ENCODE results near the gene ELL.
"Not testable (repeated sequence)": the region's sequence is repeated elsewhere in the genome, so short reads cannot be mapped to it uniquely, and the experiment has no call there.

Gene ELL

DNA sequence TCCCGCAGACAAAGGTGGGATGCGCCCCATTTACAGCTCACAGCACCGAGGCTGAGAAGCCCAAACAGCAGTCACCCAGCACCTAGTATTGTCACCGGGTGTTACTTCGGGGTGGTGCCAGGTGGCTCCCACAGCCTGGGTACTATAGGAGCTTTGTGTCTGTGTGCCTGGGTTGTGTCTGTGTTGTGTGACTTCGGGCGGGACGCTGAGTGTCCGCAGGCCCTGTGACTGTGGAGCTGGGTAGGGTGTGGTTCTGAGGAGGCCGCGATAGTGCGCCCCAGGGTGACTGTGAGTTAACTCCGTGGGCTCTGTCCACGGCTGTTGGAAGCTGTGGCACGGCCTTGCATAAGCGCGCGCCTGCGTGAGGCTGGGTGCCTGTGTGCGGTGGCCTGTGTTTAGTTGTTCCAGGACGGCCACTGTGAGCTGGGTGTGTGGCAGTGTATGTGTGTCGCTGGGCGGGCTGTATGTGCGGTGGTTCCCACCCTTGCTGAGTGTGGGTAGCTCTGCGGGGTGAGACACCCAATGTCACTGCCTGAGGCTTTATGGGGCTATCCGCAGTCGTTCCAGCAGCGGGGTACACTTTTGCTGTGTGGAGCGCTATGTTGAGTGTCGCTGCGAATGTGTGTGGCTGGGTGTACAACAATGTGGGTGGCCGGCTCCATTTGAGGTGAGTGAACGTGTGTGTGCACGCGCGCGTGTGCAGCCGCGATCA, 103.2 kb downstream of the ELL start:
- DNase-seq = no peak

DNA sequence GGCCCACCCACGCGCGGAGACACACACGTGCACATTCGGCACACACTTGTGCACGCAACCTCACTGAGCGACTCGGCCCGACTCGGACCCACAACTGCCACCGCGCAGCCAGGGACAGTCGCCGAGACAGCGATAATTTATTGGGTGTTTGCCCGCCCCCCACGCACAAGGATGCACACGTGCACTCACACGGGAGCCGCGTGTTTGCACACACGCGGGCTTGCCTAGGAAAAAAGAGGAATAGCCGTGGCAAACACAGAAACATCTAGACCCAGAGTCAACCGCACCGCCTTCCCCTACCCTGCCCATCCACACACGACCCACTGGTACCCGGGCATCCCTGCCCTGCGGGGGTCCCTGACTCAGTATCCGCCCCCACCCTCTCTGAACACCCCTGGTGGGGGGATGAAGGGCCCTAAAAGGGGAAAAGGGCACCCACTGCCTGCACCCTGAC, 103.8 kb downstream of the ELL start:
- DNase-seq = no peak

DNA sequence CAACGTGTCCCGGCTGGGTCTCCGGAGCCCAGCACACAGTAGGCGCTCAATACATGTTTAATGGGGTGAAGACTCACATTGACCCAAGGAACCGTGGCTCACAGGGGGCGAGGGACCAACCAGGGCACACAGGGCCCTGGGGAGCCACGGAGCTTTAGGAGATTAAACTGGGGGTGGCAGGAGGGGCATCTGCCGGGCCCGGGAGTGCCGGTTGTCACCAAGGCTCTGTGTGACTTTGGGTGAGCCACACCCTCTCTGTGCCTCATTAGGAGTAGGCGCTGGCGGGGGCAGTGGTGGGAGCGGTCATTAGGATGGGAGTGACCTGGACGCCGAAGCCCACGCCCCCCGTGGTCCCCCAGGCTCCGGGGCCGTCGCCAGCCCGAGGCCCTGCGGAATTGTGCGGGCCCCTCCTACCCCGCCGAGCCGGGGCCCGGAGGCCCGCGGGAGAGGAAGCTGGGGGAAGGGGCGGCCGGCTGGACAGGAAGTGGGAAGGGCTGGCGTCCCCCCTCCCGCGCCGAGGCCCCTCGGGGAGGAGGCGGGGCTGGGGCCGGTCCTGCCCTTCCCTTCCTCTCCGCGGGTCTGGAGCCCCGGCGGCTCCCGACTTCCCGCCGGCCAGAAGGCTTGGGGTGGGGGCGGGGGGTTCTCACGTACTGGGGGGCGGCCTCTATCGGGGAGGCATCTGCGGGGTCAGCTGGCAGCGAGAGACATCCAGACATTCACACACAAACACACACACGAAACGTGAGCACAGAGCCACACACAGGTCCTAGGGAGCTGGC, 104.4 kb downstream of the ELL start:
- DNase-seq = no peak

DNA sequence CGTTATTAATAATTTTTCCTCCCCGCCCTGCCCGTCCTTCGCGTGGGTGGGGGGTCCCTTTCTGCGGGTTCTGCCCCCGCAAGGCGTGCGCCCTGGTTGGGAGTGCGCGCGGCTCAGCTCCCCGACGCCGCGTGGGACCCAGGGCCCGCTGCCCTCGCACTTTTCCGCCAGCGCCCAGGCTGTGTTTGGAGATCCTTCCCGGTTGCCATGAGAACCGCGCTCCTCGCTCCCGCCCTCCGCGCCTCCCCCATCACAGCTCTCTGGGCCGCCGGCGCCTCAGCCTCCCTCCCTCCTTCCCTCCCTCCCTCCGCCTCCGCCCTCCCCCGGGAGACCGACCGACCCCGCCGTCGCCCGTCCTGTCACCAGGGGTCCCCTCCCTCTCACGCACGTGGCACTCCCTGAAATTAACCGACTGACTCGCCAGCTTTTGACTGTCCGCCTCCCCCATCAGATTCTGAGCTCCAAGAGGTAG, 105.1 kb downstream of the ELL start:
- DNase-seq = peak; percentile 48

DNA sequence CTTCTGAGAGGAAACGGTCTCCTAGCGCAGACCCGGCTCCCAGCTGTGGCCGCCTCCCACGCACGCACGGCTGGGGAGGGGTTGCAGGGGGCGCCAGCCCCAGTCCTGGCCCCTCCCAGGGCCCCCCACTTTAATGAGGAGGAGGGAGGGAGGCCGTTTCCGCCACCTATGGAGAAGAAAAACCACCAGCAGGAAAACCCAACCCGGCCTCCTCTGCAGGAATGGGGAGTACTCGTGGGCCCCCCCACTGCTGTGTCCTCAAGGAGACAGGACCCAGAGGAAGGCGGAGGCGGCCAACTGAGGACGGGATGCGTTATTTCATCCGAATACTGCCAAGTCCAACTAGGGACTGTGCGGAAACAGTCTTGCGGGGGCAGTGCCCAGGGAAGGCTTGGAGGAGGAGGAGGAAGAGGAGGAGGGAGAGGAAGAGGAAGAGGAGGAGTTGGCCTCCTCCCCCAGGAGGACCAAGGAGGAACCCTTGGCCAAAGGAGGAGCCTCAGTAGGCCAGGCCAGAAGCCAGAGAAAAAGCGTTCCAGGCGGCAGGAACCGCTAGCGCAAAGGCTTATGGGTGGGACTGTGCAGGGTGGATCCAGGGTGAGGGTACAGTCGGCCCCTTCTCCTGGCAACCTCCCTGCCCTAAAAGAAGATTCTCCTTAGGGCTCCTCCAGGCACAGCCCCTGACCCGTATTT, 106.5 kb downstream of the ELL start:
- no peak for DNase-seq

DNA sequence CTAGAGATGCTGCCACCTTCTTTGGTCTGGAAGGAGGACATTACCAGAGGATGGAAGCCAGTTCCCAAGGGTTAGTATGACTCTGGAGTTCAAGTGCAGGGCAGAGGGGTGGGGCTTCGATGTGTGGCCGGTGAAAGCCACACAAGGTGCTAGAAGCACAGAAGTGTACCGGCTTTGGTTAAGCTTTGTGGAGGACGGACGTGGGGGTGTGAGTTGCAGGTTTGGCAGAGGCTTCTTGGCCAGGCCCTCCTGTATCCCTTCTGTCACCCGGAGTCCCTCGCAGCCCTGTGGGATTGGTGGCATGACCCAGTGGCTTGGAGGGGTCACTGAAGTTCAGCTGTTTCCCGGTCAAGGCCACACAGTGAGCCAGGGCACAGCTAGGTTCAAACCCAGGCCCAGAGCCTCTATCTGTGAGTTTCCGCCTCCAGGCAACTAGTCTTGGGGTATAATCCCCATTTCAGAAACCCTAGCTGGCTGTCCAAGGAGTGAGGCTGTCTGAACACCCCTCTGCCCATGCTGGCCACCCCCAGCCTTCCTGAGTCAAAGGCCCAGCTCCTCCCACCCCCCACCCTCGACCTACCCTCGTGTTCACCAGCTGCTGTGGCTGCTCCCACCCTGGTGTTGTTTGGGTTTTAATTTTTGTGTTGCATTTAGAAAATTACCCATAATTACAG, 107.2 kb downstream of the ELL start:
- DNase-seq = no peak

DNA sequence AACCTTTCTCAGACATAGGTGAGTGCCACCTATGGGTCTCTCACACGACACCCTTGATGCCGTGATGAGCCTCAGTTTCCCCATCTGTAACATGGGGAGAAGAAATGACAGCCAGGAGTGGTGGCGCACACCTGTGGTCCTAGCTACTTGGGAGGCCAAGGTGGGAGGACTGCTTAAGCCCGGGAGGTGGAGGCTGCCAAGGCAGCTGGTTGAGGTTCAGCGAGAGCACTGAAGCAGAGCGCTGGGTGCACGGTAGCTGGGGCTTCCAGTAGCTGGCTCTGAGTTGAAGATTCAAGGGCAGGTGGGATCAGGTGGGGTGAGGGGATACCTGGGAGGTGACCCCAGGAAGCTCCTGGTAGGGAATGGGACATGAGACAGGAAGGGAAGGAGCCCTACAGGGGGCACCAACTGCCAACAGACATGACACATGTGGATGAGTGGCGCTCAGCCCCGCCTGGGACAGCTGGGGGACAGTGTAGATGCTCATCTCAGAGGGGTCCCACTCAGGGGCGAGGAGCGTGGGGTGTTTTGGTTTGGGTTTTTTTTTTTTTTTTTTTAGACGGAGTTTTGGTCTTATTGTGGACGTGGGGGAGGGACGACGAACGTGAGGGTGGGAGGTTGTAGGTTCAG, 109.1 kb downstream of the ELL start:
- DNase-seq = no peak

DNA sequence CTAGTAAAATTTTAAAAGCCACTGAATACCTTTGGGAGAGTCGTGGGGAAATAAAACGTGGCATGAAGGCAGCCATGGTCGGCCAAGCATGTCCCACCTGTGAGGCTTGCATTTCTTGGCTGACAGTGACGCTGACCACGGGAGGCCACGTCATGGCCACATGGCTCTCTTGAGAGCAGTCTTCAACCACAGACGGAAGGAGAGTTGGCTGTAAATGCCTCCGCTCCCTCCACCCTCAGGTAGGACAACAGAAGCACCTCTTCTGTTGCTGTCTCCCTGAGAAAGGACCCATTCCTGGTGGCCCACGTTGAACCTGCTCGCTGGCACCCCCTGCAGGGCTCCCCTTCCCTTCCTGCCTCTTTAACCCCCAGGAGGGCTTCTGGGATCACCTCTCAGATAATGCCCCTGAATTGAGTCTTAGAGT, 113.8 kb downstream of the ELL start:
- no peak for DNase-seq

DNA sequence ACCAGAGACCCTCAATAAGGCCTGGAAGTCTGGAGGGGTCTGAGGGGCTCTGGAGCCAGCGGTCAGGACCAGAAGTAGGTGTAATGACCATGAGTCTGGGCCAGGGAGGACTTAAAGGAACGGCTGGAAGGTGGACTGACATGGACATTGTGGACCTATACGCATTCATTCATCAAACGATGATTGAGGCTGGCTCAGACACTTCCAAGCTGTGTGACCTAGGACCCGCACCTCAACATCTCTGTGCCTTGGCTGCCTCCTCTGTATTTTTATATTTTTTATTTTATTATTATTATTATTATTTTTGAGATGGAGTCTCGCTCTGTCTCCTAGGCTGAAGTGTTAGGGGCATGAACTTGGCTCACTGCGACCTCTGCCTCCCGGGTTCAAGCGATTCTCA, 115.1 kb downstream of the ELL start:
- no peak for DNase-seq

DNA sequence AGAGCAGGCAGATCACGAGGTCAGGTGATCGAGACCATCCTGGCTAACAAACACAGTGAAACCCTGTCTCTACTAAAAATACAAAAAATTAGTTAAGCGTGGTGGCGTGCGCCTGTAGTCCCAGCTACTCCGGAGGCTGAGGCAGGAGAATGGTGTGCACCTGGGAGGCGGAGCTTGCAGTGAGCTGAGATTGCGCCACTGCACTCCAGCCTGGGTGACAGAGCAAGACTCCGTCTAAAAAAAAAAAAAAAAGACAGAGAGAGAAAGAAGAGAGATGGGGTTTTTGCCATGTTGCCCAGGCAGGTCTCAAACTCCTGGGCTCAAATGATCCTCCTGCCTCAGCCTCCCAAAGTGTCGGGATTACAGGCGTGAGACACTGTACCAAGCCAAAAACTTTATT, 116.1 kb downstream of the ELL start:
- not testable (repeated sequence) for DNase-seq

DNA sequence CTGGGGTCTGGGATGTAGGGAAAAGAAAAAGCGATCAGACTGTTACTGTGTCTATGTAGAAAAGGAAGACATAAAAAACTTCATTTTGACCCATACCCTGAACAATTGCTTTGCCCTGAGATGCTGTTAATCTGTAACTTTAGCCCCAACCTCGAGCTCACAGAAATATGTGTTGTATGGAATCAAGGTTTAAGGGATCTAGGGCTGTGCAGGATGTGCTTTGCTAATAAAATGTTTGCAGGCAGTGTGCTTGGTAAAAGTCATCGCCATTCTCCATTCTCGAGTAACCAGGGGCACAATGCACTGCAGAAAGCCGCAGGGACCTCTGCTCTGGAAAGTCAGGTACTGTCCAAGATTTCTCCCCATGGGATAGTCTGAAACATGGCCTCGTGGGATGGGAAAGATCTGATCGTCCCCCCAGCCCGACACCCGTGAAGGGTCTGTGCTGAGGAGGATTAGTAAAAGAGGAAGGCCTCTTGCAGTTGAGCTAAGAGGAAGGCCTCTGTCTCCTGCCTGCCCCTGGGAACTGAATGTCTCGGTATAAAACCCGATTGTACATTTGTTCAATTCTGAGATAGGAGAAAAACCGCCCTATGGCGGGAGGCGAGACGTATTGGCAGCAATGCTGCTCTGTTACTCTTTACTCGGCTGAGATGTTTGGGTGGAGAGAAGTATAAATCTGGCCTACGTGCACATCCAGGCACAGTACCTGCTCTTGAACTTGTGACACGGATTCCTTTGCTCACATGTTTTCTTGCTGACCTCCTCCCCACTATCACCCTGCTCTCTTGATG, 119.2 kb downstream of the ELL start:
- DNase-seq = not testable (repeated sequence)

DNA sequence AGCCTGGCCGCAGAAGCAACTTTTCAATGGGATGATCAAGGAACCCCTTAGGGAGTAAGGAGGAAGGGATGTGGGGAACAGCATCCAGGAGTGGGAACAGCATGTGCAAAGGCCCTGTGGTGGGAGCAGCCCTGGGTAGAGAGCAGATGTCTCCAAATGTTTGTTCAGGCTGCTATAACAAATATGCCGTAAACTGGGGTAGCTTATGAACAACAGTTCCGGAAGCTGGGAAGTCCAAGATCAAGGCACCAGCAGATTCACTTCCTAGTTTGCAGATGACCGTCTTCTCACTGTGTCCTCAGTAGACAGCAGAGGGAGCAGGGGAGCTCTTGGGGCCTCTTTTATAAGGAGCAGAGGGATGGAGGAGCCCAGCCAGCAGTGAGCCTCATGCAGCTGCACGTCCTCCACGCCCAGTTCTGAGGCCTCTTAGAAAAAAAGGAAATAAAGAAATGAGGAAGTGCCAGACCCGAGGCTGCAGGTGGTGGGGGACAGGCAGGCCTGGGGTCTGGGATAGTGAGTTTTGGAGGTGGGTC, 120.2 kb downstream of the ELL start:
- peak; percentile 27 for DNase-seq

DNA sequence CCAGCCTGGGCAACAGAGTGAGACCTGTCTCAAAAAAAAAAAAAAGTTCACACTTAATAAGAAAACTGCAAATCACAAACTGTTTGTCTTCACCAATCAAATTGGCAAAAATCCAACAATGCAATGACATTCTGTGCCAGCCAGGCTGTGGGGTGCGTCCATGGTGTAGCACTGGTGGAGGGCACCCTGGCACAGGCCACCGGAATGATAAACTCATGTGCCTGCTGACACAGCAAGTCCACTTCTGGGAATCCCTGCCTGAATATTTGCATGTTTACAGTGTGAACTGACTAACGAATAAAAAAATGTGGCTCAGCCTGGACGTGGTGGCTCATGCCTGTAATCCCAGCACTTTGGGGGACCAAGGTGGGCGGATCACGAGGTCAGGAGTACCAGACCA, 122.9 kb downstream of the ELL start:
- DNase-seq = no peak

DNA sequence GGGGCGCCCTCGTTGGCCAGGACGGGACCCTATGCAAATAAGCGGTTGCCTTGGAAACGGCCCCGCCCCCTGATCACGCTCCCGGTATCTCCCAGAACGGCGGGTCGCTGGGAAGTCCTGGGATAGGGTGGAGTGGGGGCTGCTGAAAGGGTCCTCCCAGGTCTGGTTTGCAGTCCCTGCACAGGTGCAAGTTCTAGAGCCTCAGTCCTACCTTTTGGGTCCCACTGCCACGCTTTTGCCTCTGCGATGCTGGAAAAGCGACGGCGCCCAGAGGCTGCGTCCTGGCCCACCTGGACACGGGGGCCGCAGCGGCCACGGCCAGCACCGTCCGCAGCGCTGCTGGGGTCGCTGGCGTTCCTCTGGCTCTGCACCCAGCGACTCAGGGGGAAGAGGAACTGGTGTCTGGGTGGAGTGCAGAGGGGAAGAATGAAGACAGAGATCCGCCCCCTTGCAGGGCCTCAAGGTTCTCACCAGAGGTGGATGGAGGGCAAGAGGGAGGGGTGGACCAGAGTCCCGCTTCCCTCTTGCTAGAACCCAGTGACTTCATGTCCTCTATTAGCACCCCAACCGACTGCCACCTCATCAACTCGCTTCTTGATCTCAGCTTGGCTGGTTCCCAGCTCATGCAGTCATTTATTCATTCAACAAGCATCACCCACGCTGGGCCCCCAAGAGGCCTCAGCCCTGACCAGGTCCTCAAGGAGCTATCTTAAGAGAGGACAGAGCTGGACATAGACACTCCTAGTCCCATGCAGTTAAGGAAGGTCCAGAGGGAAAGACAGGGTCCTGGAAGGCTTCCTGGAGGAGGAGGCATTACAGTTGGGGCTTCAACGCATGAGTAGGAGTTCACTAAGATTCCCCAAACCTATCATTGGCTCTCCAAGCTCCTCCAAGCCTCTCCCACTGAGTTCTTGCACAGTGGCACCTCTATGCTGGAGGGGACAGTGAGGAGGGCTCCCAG, 124.3 kb downstream of the ELL start, which contains the start of gene LRRC25:
LRRC25 (minus strand) TSS at position 381 of the 961 bp plus-strand sequence. CDS start 659 bp downstream, outside the sequence.
- DNase-seq = no peak

DNA sequence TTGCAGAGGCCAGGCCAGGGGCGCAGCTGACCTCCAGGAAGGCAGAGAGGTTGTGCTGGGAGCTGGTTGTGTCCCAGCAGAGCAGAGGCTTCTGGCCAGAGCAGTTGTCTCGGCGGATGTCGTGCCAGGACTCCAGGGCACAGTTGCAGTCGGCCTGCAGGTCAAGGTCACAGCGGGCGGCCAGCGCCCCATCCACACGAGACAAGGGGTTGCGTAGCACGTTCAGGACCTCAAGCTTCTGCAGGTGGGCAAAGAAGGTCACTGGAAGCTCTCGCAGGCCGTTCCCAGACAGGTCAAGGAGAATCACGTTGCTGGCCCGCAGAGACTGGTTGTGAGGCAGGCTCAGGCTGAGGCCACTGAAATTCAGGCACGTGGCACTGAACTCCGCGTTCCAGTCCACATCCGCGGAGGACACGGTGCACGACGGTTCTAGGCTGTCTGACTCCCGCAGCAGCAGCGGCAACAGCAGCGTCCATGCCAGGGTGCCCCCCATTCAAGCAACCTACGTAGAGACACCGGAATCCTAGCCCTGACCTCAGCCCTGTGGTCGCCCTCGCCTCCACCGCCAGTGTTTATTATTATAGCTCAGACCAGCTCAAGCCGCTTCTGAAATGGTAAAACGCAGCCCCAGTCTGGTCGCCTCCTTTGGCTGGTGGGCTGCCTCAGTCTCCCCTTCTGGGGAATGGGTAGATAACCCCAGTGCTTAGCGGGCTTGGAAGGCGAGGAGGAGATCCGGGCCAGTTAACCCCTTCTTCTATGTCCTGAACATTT, 125.2 kb downstream of the ELL start:
- DNase-seq = no peak

DNA sequence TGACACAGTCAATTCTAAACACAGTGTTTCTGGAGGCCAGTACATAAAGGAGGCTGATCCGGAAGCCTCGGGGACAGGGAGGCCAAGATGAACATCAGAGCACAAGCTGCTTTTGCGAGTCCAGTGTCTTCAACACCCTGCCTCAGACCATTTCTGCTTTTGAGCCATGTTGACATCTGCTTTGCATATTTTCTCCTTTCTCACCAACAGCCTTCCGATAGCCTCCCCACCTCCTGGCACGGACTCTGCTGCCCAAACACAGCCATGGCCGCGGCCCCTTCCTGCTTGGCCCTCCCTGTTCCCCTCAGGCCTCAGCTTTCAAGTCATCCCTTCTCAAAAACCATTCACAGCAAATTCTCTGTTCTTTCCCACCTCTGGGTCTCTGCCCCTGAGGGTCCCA, 128.0 kb downstream of the ELL start:
- no peak for DNase-seq

DNA sequence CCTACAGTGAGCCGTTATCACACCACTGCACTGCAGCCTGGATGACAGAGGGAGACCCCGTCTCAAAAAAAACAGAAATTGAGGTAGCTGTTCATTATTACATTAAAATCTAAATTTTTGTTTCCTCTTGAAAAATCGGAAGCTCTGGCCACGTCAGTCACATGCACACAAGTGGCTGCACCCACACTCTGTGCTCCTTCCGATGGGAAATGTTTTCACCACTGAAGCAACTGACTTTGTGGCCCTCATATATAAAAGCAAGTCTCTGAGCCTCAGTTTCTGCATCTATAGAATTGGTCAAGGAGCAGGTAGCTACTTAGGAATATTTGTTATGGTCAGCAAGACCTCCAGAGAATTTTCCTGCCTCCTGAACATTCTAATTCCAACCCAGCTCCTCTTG, 128.9 kb downstream of the ELL start:
- no peak for DNase-seq

Data from DMS 273 treated with DMSO at 0.1 percent for 48 hours (cell line).